SU-DHL-6 (cell line): Measurements from ENCODE around the gene C19orf33.

Experiments
- CTCF ChIP-seq: fragments of 200-600 bp; sonication (generic); IDR thresholded peaks from one replicate; pipeline ENCODE4 v1.5.1; 2017; ENCODE audit warnings: antibody characterized with exemption, mild to moderate bottlenecking, low read length, moderate library complexity; ENCODE audit not compliant: insufficient read depth, poor library complexity, severe bottlenecking
- EZH2phosphoT487 ChIP-seq: fragments of 200-600 bp; sonication (generic), shearing (Covaris generic); conservative IDR thresholded peaks from 2 replicates; pipeline ENCODE4 v1.6.1; 2018; ENCODE audit warnings: mild to moderate bottlenecking, antibody characterized with exemption, low read length, moderate library complexity, mixed read lengths

GRCh38 chr19:38304352-38304865, 358 bp downstream of the C19orf33 start:
- TF ChIP-seq EZH2phosphoT487, result no peak
- no peak for TF ChIP-seq CTCF
